Body of pancreas (tissue), 4 donors: ENCODE results near the gene SLCO1A2.

Experiments
- POLR2A ChIP-seq, 3 donors: fragments of 450-650 bp; IDR thresholded peaks; one replicate each; pipeline ENCODE4 v1.6.1; 2016; ENCODE audit warnings: antibody characterized with exemption in 3 of 3, mild to moderate bottlenecking in 2 of 3
- TF ChIP-seq, protein P1 (sequence below), 7 experiments: fragments of 450-650 bp in 4 of 7; fragments of 200-600 bp in 3 of 7; sonication (generic) in 3 of 7; IDR thresholded peaks; one replicate each; pipeline ENCODE4 v1.5.1; 2016 to 2019; ENCODE audit warnings: antibody characterized with exemption in 7 of 7

DNA sequence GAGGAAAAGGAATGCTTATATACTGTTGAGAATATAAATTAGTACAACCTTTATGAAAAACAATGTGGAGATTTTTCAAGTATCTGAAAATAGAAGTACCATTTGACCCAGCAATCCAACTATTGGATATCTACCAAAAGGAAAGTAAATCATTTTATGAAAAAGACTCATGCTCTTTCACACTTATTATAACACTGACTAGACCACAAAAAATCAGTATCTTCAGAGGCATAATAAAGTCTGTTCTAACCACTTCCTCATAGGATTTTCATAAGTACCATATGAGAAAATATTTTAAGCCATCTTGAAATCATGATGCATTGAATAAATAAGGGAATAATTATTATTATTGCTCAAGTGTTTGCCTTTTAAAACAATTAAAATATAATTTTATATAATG, 112.9 kb downstream of the SLCO1A2 start:
- TF ChIP-seq, protein P1, sequence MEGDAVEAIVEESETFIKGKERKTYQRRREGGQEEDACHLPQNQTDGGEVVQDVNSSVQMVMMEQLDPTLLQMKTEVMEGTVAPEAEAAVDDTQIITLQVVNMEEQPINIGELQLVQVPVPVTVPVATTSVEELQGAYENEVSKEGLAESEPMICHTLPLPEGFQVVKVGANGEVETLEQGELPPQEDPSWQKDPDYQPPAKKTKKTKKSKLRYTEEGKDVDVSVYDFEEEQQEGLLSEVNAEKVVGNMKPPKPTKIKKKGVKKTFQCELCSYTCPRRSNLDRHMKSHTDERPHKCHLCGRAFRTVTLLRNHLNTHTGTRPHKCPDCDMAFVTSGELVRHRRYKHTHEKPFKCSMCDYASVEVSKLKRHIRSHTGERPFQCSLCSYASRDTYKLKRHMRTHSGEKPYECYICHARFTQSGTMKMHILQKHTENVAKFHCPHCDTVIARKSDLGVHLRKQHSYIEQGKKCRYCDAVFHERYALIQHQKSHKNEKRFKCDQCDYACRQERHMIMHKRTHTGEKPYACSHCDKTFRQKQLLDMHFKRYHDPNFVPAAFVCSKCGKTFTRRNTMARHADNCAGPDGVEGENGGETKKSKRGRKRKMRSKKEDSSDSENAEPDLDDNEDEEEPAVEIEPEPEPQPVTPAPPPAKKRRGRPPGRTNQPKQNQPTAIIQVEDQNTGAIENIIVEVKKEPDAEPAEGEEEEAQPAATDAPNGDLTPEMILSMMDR (IDR thresholded peaks at IDR 0.05): no peak
- TF ChIP-seq POLR2A (IDR thresholded peaks at IDR 0.05): no peak
